GM08714 (cell line): ENCODE results near the gene DOCK10.

Experiments
- H3K4me3 ChIP-seq: fragments of 200-500 bp; sonication (Bioruptor generic); 2 replicates; pipeline ENCODE4 v1.5.1; 2014; ENCODE audit warnings: mild to moderate bottlenecking, low read length, inconsistent platforms
- ZNF274 ChIP-seq: IDR thresholded peaks from 2 replicates; pipeline ENCODE4 v1.6.1; 2012; ENCODE audit warnings: mild to moderate bottlenecking, low read depth, low read length

DOCK10 gene

GRCh38 chr2:225031599-225031998, 10.7 kb downstream of the DOCK10 start:
- TF ChIP-seq ZNF274, result no peak
- H3K4me3 ChIP-seq, result no peak overlapping the region

GRCh38 chr2:225030893-225031292, 11.4 kb downstream of the DOCK10 start:
- H3K4me3 ChIP-seq, result no peak overlapping the region
- no peak for TF ChIP-seq ZNF274

GRCh38 chr2:225030203-225030602, 12.1 kb downstream of the DOCK10 start:
- H3K4me3 ChIP-seq, result no peak overlapping the region; the same call in 1 of the 2 replicates
- TF ChIP-seq ZNF274, result no peak

- H3K4me3 ChIP-seq, result no peak overlapping the region
- TF ChIP-seq ZNF274, result no peak
Observed at GRCh38 chr2:225028572-225028971, 13.7 kb downstream of the DOCK10 start.

GRCh38 chr2:225027061-225027762, 15.1 kb downstream of the DOCK10 start:
- H3K4me3 ChIP-seq, result no peak overlapping the region
- TF ChIP-seq ZNF274, result no peak

GRCh38 chr2:225025917-225026571, 16.2 kb downstream of the DOCK10 start:
- TF ChIP-seq ZNF274, result no peak
- H3K4me3 ChIP-seq, result no peak overlapping the region

GRCh38 chr2:225022188-225022587, 20.1 kb downstream of the DOCK10 start:
- no peak overlapping the region for H3K4me3 ChIP-seq
- TF ChIP-seq ZNF274, result no peak

- TF ChIP-seq ZNF274, result no peak
- no peak overlapping the region for H3K4me3 ChIP-seq
Observed at GRCh38 chr2:225020168-225020849, 22.0 kb downstream of the DOCK10 start.

- no peak overlapping the region for H3K4me3 ChIP-seq
- no peak for TF ChIP-seq ZNF274
Observed at GRCh38 chr2:225019105-225019504, 23.2 kb downstream of the DOCK10 start.

- no peak overlapping the region for H3K4me3 ChIP-seq
- TF ChIP-seq ZNF274, result no peak
Observed at GRCh38 chr2:225017713-225018112, 24.6 kb downstream of the DOCK10 start.

GRCh38 chr2:225017098-225017685, 25.1 kb downstream of the DOCK10 start:
- no peak overlapping the region for H3K4me3 ChIP-seq
- no peak for TF ChIP-seq ZNF274

GRCh38 chr2:225013425-225014365, 28.6 kb downstream of the DOCK10 start:
- TF ChIP-seq ZNF274, result no peak
- H3K4me3 ChIP-seq, result no peak overlapping the region

- no peak overlapping the region for H3K4me3 ChIP-seq
- no peak for TF ChIP-seq ZNF274
Observed at GRCh38 chr2:225011585-225011984, 30.7 kb downstream of the DOCK10 start.
